IPS DF 4.7 (cell line): ENCODE measurements around the gene RNASE8.
"Not testable (repeated sequence)": the region's sequence is repeated elsewhere in the genome, so short reads cannot be mapped to it uniquely, and the experiment has no call there.

Source experiments
- DNase-seq: peaks from one replicate; pipeline ENCODE4 v3.0.0-alpha.2; 2013; ENCODE audit warnings: low spot score; ENCODE audit errors: extremely low read depth

The RNASE8 gene

GRCh38 chr14:21057803-21058675, at the start of gene RNASE8:
Gene RNASE8, plus strand, starts transcription at chr14:21057822. Its CDS starts 71 bp downstream, at chr14:21057893.
- DNase-seq: no peak

GRCh38 chr14:21009721-21010120, 47.9 kb upstream of the RNASE8 start:
- not testable (repeated sequence) for DNase-seq

- no peak for DNase-seq
These were observed 46.5 kb upstream of the RNASE8 start for GRCh38 chr14:21011136-21011535.

- peak; percentile 83 for DNase-seq
These were observed 42.8 kb upstream of the RNASE8 start for GRCh38 chr14:21014761-21015190.

- DNase-seq: no peak
These were observed 42.3 kb upstream of the RNASE8 start for GRCh38 chr14:21015312-21015711.

- DNase-seq: no peak
These were observed 41.0 kb upstream of the RNASE8 start for GRCh38 chr14:21016413-21017190.

GRCh38 chr14:21017528-21018245, 39.9 kb upstream of the RNASE8 start:
- no peak for DNase-seq

GRCh38 chr14:21018286-21018685, 39.3 kb upstream of the RNASE8 start:
- DNase-seq: no peak

GRCh38 chr14:21018781-21019180, 38.8 kb upstream of the RNASE8 start:
- DNase-seq: no peak

GRCh38 chr14:21019366-21019765, 38.3 kb upstream of the RNASE8 start:
- DNase-seq: no peak

- DNase-seq: no peak
These were observed 36.6 kb upstream of the RNASE8 start for GRCh38 chr14:21020977-21021545.

- no peak for DNase-seq
These were observed 34.9 kb upstream of the RNASE8 start for GRCh38 chr14:21022686-21023085.

GRCh38 chr14:21023174-21023573, 34.4 kb upstream of the RNASE8 start:
- no peak for DNase-seq

GRCh38 chr14:21023817-21024584, 33.6 kb upstream of the RNASE8 start:
- no peak for DNase-seq

- no peak for DNase-seq
These were observed 32.8 kb upstream of the RNASE8 start, which contains the start of gene NDRG2 for GRCh38 chr14:21024585-21025370. Gene NDRG2, minus strand, starts transcription at chr14:21025061. Its CDS starts 1,746 bp downstream, at chr14:21023315.

GRCh38 chr14:21025371-21026273, 32.0 kb upstream of the RNASE8 start:
- DNase-seq: no peak

GRCh38 chr14:21026274-21026987, 31.2 kb upstream of the RNASE8 start:
- DNase-seq: no peak

GRCh38 chr14:21026988-21027315, 30.7 kb upstream of the RNASE8 start:
- DNase-seq: no peak
